HG03469 (cell line): ENCODE results near the gene PILRA.
A peak's percentile ranks its signal among the peaks of the same experiment; 100 is the strongest.
"Not testable (repeated sequence)": the region's sequence is repeated elsewhere in the genome, so short reads cannot be mapped to it uniquely, and the experiment has no call there.

Experiments
- ATAC-seq: cut with Tn5 transposase; IDR thresholded peaks from one replicate; pipeline ENCODE4 v1.9.1; 2021; ENCODE audit warnings: mild to moderate bottlenecking, moderate library complexity, moderate number of reproducible peaks; ENCODE audit not compliant: unreplicated experiment

PILRA gene

DNA sequence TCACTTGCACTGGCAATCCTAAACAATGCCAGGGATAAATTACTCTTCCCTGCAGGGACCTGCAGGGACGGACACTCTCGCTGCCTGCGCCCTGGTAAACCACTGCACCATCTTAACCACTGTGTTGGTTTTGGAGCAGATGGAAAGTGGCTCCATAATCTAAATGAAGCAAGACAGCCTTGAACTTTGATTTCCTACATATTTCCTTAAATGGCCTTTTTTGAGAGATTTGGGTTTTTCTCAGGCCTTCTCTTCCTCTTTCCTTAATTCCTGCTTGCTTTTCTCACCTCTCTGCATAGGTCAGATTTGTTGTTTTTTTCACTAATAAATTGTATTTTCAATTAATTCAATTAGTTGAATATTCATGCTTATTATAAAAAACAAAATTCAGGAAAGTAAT lies 2.8 kb downstream of the PILRA start:
- ATAC-seq, result no peak

DNA sequence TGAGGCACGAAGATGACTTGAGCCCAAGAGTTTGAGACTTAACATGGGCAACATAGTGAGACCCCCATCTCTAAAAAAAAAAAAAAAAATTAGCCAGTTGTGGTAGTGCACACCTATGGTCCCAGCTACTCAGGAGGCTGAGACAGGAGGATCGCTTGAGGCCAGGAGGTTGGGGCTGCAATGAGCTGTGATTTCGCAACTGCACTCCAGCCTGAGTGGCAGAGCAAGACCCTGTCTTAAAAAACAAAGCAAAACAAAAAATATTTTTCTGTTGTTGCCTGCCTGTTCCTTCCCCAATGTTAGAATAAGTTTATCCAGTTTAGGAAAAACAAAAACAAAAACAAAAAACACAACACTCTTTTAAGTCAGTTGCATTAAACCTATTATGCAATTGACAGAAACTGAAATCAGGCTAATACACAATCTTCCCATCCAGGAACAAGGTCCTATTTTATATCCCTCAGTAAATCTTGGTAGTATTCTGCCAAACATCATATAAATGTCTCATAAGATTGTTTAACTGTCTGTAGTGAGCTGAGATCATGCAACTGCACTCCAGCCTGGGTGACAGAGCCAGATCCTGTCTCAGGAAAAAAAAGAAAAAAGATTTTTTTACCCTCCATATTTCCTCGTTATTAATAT lies 4.9 kb downstream of the PILRA start:
- no peak for ATAC-seq

GRCh38 chr7:100380196-100380595 lies 6.9 kb downstream of the PILRA start:
- no peak for ATAC-seq

DNA sequence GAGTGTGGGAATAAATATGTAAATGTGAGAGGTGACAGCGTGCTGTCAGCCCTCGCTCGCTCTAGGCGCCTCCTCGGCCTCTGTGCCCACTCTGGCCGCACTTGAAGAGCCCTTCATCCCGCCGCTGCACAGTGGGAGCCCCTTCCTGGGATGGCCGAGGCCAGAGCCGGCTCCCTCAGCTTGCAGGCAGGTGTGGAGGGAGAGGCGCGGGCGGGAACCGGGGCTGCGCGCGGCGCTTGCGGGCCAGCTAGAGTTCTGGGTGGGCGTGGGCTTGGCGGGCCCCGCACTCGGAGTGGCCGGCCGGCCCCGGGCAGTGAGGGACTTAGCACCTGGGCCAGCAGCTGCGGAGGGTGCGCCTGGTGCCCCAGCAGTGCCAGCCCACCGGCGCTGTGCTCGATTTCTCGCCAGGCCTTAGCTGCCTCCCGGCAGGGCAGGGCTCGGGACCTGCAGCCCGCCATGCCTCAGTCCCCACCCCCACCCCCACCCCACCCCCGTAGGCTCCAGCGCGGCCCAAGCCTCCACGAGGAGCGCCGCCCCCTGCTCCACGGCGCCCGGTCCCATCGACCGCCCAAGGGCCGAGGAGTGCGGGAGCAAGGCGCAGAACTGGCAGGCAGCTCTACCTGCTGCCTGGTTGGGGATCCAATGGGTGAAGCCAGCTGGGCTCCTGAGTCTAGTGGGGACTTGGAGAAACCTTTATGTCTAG lies 8.4 kb downstream of the PILRA start:
- not testable (repeated sequence) for ATAC-seq

DNA sequence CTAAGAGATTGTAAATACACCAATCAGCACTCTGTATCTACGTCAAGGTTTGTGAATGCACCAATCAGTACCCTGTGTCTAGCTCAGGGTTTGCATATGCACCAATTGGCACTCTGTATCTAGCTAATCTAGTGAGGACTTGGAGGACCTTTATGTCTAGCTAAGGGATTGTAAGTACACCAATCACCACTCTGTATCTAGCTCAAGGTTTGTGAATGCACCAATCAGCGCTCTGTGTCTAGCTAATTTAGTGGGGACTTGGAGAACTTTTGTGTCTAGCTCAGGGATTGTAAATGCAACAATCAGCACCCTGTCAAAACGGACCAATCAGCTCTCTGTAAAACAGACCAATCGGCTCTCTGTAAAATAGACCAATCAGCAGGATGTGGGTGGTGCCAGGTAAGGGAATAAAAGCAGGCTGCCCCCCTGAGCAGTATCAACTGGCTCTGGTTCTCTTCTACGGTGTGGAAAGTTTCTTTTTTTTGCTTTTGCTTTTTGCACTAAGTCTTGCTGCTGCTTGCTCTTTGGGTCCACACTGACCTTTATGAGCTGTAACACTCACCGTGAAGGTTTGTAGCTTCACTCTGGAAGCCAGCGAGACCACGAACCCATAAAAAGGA lies 9.1 kb downstream of the PILRA start:
- ATAC-seq, result not testable (repeated sequence)

GRCh38 chr7:100384628-100385294 lies 11.5 kb downstream of the PILRA start:
- no peak for ATAC-seq

- no peak for ATAC-seq
Observed at GRCh38 chr7:100386940-100387339, 13.7 kb downstream of the PILRA start.

GRCh38 chr7:100387695-100388094 lies 14.4 kb downstream of the PILRA start:
- no peak for ATAC-seq

DNA sequence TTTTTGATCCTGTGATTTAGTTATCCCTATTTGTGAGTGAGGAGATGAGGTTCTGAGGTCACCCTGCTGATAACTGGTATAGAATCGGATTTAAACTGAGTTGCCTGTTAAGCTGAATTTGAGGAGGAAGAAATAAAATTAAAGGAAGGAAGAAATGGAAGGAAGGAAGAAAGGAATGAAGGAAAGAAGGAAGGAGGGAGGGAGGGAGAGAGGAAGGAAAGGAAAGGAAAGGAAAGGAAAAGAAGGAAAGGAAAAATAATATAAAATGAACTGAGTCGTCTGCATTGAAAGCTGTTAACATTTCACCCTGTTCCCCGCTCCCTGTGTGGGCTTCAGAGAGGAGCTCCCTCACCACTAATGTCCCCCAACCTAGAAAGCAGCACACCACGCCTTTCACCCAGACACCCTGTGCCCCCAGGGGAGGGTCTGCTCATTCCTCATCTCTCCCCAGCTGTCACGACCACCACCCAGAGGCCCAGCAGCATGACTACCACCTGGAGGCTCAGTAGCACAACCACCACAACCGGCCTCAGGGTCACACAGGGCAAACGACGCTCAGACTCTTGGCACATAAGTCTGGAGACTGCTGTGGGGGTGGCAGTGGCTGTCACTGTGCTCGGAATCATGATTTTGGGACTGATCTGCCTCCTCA lies 16.3 kb downstream of the PILRA start:
- ATAC-seq, result no peak

- no peak for ATAC-seq
Observed at GRCh38 chr7:100390286-100391009, 17.2 kb downstream of the PILRA start.

DNA sequence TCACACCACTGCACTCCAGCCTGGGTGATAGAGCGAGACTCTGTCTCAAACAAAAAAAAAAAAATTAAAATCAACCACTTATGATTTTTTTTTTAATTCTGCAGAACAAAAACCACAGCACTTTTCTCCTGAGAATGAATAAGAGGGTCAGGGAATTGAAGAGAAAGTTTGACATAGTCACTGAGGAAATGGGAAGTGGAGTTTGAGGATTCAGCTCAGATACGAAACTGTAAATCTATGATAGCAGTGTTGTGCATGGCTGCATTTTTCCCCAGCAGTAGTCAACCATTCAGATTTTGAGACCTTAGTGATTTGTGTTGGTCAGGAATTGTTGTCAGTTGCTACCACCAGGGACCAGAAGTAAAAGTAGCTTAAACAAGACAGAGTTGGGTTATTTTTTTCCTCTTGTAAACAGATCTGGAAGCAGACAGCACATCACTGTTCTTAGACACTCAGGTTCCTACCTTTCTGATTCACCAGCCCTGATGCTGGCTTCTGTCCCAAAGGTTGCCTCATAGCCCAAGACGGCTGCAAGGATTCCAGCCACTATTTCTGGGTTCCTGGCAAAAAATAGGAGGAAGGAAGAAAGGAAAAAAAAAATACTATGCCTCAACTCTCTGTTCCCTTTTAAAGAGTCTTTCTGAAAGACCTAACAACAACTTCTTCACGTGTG lies 20.1 kb downstream of the PILRA start:
- ATAC-seq, result no peak

- ATAC-seq, result no peak
Observed at GRCh38 chr7:100394077-100394476, 20.8 kb downstream of the PILRA start.

DNA sequence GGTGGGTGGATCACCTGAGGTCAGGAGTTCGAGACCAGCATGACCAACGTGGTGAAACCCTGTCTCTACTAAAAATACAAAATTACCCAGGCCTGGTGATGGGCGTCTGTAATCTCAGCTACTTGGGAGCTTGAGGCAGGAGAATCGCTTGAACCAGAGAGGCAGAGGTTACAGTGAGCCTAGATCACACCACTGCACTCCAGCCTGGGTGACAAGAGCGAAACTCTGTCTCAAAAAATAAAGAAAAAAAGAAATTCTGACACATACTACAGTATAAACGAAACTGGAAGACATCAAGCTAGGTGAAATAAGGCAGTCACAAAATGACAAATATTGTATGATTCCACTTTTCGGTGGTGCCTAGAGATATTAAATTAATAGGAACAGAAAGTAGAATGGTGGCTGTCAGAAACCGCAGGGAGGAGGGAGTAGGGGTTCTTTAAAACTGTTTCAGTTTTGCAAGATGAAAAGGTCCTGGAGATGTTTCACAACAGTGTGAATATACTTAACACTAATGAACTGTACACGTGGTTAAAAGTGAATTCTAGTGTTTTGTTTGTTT lies 23.2 kb downstream of the PILRA start:
- ATAC-seq, result peak; percentile 73

DNA sequence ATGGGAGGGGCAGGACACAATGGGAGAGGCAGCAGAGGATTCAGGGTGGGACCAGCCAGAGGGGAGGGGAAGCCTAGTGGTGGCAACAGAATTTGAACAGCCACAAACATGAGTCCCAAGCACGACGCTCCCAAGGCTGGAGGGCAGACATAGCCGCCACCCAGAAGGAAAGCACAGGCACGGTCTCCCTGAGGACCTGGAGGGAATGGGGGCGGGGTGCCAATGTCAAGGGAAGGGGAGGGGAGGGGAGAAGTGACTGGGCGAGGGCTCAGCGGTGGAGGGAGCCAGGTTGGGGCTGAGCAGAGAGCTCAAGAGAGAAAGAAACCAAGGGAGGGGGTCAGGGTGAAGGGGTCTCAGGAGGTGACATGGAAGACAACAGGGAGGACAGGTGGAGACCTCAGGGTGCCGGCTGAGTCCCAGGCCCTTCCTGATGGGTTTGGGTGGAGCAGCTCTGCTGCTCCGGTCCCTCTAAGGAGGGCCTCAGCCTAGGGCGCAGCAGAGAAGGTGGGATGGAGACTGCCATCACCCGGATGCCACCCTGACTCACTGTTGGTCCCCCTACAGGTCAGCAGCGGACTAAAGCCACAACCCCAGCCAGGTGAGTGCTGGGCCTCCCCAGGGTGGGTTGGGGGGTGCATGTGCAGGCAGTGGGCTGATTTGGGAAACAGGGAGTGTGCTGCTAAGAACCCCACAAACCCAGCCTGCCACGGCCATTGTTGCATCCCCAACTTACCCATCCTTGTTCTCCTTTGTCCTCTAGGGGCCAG lies 24.2 kb downstream of the PILRA start:
- ATAC-seq, result no peak

GRCh38 chr7:100398239-100398638 lies 25.0 kb downstream of the PILRA start:
- ATAC-seq, result no peak

DNA sequence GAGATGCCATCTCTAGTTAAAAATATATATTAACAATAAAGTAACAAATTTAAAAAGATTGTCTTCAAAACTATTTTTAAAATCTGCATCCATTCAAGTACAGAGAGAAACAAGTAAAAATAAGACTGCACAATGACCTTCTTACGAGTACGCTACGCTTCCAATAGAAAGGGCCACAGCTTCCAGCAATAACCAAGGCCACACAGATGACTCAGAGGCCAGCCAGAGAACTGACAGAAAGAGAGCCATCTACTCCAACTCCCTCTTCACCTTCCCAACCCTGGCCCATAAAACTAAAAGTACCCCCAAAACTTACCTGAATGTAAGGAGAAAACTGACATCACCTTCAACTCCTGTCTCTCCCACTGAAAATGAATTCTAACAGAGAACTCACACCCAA lies 26.8 kb downstream of the PILRA start:
- ATAC-seq, result no peak

- no peak for ATAC-seq
Observed at GRCh38 chr7:100400656-100401055, 27.4 kb downstream of the PILRA start.

DNA sequence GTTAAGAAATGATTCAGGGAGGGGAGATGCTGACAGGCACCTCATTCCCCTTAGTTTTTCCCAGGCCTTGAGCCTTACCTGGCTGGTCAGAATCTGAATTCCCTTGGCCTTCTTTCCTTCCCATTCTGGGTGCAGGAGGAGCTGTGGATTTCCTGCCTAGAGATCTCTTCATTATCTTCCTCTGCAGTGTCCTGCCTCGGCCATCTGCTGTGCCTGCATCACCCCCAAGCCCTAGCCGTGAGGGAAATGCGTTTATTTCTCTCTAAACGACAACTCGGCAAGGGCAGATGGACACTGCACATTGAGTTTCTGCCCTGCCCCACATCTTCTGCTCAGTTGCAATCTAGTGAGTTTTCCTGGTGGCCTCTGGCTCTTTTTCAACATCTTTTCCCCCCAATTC lies 28.5 kb downstream of the PILRA start:
- ATAC-seq, result no peak

DNA sequence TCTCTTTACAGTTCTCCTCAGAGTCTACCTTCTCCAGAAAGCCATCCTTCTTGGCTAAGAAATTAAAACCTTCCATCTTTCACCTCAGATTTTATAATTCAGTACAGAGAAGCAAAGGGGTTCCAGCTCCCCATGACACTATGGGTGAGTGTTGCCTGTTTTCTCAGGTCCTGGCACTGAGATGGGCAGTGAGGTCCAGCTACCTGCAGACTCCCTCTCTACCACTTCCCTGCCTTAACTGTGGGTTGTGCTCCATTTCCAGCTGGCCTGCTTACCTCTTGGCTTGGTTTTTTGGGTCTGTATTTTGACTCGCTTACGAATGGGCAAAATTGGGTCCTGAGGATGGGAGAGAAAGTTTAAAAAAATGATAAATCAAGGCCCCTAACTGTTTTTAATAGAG lies 29.0 kb downstream of the PILRA start:
- ATAC-seq, result no peak
